Activated CD8-positive, alpha-beta memory T cell treated with anti-CD3 and anti-CD28 coated beads, Interleukin-2, amount 50 U/mL, for 1 hour (primary cell): Measurements from ENCODE around the gene GAS6.
"Not testable (repeated sequence)": the region's sequence is repeated elsewhere in the genome, so short reads cannot be mapped to it uniquely, and the experiment has no call there.

Experiments
- DNase-seq: peaks from one replicate; pipeline ENCODE4 v3.0.0-alpha.2; 2020; ENCODE audit errors: extremely low read depth

GAS6 gene

GRCh38 chr13:113867913-113868312, 4.0 kb upstream of the GAS6 start:
- not testable (repeated sequence) for DNase-seq

DNA sequence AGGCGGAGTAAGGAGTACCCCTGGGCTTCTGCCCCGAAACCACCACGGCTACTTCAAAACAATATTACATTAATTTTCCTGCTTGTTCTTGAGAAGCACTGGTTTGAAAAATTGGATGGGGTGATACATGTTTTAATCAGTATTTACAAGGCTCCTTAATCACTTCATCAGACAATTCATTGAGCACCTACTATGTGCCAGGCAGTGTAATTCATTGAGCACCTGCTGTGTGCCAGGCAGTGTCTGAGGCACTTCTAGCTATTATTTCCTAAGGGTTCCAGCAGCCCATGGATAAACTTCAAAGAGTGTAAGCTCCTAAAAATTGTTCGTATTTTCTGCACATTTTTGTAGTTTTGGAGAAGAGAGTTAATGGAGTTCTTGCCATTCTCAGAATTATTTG, 1.6 kb upstream of the GAS6 start:
- no peak for DNase-seq

DNA sequence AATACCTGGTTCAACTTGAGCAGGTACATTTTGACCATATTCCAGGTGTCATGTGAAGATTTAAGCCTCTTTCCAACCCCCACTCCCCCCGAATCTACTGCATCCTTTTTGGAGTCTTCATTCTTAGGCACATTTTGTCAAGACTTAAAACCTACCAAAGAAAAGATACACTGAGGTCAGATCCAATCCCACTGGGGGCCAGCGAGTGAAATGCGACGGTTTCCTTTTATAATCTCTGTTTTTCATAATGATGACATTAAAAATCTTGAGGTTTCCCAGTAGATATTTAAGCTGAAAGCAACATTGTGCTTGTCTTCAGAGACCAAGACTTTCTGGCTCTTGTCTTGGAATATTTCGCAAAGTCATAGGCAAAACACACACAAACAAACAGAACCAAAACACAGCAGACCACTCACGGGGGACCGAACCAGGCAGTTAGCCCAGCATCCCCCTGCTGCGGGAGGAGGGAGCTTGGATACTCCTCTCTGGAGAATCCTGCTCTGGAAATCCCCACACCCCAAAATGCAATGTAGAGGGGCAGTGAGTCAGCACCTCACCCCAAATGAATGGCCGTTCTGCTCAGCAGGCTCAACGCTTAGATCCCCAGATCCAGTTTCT, 506 bp upstream of the GAS6 start:
- DNase-seq: no peak

DNA sequence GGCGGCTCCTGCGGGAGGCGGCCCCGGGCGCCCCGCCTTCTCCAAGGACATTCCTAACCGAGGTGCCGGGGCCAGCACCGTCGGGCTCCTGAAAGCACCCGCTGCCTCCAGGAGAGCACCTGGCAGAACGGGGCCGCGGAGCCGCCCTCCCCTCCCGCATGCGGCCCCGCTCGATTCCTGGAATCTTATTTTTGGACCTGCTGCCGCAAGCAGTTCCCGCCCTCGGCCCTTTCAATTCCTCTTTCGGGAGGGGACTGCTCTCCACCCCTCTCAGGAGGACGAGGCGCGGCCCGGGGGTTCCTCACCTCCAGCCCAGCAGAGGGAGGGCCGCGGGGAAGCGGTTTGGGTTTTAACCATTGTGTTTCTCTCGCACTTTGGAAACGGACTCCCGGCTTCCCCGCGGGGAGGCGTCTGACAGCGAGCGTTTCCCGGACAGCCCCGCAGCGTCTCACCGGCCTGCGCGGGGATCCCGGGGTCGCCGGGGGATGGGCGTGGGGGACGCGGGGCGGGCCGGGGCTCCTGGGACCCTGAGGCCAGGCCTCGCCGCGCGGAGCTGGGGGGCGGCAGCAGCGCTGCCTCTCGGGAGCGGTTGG, 849 bp downstream of the GAS6 start:
- DNase-seq: no peak

- DNase-seq: no peak
Measured at GRCh38 chr13:113862191-113862930, 1.5 kb downstream of the GAS6 start.

DNA sequence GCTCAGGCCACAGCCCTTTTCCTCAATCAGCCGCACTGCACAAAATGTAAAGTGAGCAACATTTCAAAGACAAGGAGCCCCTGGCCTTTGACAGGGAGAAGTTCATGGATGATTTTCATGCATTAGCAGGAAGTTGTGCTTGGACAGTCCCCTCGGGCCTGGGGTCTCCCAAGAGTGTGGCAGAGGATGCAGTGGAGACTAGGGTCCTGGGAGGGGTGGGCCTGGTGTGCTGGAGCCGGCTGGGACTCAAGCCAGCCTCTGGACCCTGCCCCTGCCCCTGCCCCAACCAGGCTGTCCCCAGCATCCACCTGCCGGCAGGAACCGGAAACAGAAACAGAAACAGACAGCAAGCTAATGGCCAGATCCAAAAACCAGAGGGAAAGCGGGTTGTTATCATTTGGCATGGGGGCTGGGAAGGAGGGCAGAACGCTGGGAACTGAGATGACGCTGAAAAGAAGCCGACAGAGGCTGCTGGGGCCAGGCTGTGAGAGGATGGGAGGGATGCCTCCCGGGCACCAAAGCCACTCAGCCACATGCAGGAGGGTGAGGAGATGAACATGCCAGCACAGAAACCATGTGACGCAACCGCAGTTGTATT, 2.3 kb downstream of the GAS6 start:
- DNase-seq: no peak

DNA sequence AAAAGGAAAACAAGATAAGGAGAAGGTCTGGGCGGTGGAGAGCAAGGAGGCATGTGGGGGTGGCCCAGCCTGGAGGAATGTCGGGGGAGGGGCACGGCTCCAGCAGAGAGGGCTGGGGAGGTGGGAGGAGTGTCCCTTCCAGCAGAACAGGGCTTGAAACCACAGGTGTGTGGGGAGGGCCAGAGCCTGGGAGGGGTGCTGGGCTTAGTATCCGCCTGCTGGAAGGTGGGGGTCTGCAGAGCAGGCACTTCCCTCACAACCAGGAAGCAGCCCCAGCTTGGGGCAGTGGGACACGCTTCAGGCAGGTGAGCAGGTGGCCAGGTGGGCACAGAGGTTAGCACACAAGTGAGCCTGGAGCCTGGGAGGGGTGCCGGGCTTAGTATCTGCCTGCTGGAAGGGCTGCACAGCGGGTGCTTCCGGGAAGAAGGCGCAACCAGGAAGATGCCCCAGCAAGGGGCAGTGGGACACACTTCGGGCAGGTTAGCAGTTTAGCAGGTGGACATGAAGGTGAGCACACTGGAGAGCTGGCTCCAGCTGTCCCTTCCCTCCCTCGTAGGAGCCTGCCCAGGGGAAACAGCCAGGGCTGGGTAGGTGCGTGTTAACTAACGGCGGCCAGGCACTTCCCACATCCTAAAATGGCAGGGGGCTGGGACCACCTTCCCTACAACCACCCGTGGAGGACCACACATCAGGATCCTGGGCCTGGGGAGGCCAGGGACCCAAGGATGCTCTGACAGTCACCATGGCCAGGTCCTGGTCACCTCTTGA, 3.0 kb downstream of the GAS6 start:
- DNase-seq: no peak

GRCh38 chr13:113860051-113860664, 3.7 kb downstream of the GAS6 start:
- no peak for DNase-seq

DNA sequence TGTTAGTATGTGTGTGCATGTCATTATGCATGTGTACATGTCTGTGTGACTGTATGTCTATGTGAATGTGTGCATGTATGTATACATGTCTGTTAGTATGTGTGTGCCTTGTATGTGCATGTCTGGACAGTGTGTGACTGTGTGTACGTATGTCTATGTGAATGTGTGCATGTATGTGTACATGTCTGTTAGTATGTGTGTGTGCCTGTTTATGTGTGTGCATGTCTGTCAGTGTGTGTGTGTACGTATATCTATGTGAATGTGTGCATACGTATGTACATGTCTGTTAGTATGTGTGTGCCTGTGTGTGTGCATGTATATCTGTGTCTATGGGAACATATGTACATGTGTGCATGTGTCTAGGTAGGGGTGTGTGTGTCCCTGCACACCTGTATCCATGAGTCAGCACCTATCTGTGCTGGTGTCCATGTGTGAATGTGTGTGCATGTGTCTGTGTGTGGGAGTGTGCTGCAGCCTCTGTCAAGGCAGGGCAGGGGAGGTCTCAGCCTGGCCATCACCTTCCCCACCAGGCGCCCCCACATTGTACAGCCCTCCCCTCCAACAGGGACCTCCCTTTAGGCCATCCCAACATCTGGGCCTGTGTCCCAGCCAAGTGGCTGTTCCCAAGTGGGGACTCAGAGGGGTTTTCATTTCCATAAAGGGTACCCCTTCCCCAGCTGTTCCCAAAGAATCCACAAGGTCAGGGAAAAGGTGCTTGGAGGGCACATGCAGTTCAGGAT, 4.4 kb downstream of the GAS6 start:
- no peak for DNase-seq

DNA sequence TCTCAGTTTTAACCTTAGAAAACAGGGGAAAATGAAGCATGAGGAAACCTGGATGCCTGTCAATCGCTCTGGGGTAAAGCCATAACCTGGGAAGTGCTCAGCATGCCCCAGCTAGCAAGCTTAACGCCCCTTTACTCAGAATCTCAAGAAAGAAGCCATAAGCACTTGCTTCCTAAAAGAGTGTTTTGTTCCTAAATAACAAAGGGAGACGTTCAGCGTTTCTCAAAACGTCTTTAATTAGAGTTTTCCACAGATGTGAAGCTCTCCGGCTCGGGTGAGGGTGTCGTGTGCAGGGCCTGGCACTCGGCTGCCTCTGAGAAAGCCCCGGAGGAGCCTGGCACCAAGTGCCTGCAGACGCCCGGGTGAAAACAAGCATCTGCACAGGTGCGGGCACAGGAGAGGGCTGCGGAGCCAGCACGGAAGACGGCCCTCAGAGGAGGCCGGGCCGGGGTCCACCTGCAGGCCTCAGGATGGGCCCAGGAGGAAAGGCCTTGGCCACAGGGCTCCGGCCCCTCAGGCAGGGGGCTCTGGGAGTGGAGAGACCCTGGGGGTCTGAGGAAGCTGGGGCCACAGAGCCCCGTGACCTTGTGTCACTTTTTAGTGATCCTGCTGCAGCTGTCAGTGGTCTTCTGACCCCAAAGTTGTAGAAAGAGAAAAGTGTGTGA, 6.2 kb downstream of the GAS6 start:
- no peak for DNase-seq

- no peak for DNase-seq
Measured at GRCh38 chr13:113856716-113857065, 7.2 kb downstream of the GAS6 start.

- no peak for DNase-seq
Measured at GRCh38 chr13:113855931-113856715, 7.8 kb downstream of the GAS6 start.

DNA sequence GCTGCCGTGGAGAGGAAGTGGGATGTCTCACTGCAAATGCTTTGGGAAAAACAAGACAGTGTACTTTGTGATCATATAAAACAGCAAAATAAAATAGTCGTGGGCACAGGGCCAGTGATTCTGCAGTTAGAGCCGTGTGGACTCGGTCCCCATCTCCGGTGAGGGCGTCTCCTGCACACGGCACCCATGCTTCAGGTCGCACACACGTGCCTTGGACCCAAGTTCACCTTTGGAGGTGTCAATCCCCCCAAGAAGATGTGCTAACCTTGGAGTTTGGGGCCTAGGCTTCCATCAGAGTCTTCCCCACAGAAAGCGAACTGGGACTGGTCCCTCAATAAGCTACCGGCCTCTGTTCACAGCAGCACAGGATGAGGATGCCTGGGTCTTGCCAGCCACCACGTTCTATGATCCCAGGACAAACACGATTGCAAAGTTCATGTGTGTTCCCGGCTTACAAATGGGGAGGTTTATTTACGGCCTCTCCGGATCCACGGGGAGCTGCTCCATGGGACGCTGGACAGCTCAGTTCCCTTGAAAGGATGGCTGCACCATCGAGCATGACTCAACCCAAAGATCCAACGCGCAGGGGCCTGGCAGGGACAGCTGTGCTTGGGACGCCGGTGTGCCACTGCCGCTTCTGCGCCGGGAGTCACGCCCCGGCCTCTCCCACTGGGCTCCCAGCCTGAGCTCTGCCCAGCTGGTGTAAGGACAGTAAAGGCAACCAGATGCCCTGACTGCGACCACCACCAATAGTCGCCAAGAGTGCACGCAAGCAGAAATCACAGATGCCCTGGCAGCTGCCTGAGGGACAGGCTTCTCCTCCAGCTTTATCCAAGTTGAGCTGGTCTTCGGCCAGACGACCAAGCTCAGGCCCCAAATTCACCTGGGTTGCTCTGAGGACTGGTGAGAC, 8.6 kb downstream of the GAS6 start:
- DNase-seq: no peak

GRCh38 chr13:113854238-113855011, 9.5 kb downstream of the GAS6 start:
- DNase-seq: no peak

DNA sequence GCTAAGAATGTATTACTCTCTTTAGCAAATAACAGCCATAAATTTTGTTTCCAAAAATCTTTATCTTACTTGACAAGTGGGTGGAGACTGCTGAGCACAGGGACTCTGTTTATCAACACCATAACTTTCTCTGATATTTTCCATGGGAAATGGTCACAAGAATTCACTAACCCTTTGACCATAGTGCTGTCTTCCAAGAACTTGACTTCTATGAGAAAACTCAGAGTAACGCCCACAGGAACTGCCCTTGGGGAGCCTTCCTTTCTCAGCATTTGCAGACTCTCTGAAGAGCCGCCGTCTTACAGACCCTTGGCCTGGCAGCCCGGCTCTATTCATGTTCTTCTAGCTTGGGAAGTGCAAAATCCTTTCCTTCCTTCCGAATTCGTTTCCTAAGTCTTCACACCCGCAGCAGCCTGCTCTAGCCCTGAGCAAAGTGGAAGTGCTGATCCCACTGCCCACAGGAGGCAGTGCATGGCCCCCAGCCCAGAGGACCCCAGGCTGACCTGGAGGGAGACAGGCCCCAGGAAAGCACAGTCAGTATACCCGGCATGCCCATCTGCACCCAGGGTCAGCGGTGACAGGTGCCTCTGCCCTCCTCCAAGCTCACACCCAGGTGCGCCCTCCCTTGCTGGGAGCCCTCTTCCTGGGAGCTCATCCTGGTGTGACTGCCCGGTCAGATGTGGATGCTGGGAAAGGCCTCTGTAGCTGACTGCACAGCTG, 10.2 kb downstream of the GAS6 start:
- DNase-seq: no peak

GRCh38 chr13:113852536-113853517, 11.0 kb downstream of the GAS6 start:
- DNase-seq: no peak
